Thoracic aorta (tissue), 2 donors: Measurements from ENCODE around the gene LDLRAP1. TPM values are rescaled to one million over a fixed set of nuclear protein-coding genes. Genes with fewer than 3 reads are reported as not detected.
"Not testable (repeated sequence)": the region's sequence is repeated elsewhere in the genome, so short reads cannot be mapped to it uniquely, and the experiment has no call there.

Experiments
- ATAC-seq: fragments of 150-250 bp; one replicate; pipeline ENCODE4 v1.8.0; 2017; ENCODE audit warnings: low read depth; ENCODE audit not compliant: insufficient number of reproducible peaks, low FRiP score
- DNase-seq: peaks from one replicate; pipeline ENCODE4 v3.0.0-alpha.2; 2020; ENCODE audit warnings: low spot score
- H3K27ac ChIP-seq, 2 donors: fragments of 200-600 bp; sonication (generic); 1 replicate in 1 of 2; 2 replicates in 1 of 2; pipeline ENCODE4 v1.5.1; 2016; ENCODE audit warnings: mild to moderate bottlenecking in 2 of 2, moderate library complexity in 2 of 2
- H3K27me3 ChIP-seq: fragments of 200-600 bp; sonication (generic); replicated peaks from 2 replicates; pipeline ENCODE4 v1.6.0; 2016; ENCODE audit warnings: mild to moderate bottlenecking; ENCODE audit not compliant: insufficient read depth
- H3K36me3 ChIP-seq: fragments of 200-600 bp; sonication (generic); one replicate; pipeline ENCODE4 v1.5.1; 2016
- H3K4me1 ChIP-seq, 2 donors: fragments of 200-600 bp; sonication (generic); 1 replicate in 1 of 2; 2 replicates in 1 of 2; pipeline versions ENCODE4 v1.5.1 to v1.6.0; 2016; ENCODE audit warnings: low read depth in 2 of 2, mild to moderate bottlenecking in 1 of 2; ENCODE audit not compliant: control insufficient read depth in 1 of 2
- H3K4me3 ChIP-seq: fragments of 200-600 bp; sonication (generic); 2 replicates; pipeline ENCODE4 v1.5.1; 2016; ENCODE audit warnings: mild to moderate bottlenecking
- H3K9me3 ChIP-seq: fragments of 200-600 bp; sonication (generic); 2 replicates; pipeline ENCODE4 v1.5.1; 2016
- total RNA-seq, 2 donors: library from RNA; depleted of rRNA; stranded (reverse); fragments of >200 nt; gene quantifications; one replicate each; pipeline versions ENCODE4 v1.1.0 to v1.2.3, GENCODE V29; 2016
- TF ChIP-seq, protein P1 (sequence below): fragments of 200-600 bp; sonication (generic); IDR thresholded peaks from one replicate; pipeline ENCODE4 v1.5.1; 2019; ENCODE audit warnings: antibody characterized with exemption

LDLRAP1 gene
- total RNA-seq, 2 donors from 2014 or later, result 35.2 to 55.2 TPM

DNA sequence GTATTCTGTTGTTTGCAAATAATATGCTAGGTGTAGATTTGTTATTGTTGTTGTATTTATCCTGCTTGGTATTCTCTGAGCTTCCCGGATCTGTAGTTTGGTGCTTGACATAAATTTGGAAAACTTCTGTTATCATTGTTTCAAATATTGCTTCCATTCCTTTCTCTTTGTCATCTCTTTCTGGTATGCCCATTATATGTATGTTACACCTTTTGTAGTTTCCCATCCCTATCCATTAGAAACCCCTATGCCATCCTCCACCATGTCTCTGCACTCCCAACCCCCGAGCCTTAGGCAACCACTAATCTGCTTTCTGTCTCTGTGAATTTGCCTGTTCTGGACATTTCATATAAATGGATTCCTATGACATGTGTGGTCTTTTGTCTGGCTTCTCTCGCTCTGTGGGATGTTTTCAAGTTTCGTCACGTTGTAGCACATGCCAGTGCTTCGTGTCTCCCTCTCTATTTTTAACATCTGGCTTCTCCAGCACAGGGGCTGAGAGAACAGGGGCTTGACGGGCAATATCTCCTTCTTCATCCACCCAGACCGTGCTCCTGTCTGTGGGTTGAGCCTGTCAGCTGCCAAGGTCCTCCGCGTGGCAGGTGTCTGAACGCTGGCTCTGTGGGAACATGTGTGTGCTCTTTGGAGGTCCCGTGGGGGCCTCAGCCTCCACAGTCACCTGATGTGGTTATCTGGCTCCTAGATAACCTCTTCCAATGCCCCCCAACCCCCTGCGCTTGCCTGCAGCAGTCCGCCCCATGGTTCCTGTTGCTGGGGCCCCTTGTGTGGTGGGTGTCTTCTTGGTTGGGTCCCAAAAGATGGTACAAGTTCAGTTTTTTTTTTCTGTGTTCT, 40.3 kb downstream of the LDLRAP1 start:
- TF ChIP-seq, protein P1, sequence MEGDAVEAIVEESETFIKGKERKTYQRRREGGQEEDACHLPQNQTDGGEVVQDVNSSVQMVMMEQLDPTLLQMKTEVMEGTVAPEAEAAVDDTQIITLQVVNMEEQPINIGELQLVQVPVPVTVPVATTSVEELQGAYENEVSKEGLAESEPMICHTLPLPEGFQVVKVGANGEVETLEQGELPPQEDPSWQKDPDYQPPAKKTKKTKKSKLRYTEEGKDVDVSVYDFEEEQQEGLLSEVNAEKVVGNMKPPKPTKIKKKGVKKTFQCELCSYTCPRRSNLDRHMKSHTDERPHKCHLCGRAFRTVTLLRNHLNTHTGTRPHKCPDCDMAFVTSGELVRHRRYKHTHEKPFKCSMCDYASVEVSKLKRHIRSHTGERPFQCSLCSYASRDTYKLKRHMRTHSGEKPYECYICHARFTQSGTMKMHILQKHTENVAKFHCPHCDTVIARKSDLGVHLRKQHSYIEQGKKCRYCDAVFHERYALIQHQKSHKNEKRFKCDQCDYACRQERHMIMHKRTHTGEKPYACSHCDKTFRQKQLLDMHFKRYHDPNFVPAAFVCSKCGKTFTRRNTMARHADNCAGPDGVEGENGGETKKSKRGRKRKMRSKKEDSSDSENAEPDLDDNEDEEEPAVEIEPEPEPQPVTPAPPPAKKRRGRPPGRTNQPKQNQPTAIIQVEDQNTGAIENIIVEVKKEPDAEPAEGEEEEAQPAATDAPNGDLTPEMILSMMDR, result no peak
- Histone ChIP-seq H3K27me3 (no peaks in the 10 kb centered on the region), H3K9me3 (no peaks in the 10 kb centered on the region), H3K4me3 (no peak overlapping the region), H3K36me3 (no peaks in the 10 kb centered on the region), H3K27ac (no peak overlapping the region), H3K4me1 (peaks cover 11 to 70% of the 10 kb centered on the region in 2 donors)
- no peak for DNase-seq
- no peak for ATAC-seq

DNA sequence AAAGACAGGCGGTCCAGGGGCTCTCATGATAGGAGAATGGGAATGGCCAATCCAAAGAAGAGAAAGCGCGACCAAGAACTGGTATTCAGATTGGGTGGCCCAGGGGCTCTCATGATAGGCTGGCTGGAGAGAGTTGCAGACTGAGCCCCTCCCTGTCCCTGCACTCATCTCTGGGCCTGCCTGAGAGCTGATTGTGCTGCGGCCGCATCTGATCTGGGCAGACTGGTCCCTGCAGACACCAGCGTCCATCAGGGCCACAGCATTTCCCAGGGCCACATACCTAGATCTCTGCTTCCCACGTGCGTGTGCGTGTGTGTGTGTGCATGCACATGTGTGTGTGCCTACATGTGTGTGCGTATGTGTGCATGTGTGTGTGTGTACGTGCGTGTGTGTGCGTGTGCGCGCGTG, 42.8 kb downstream of the LDLRAP1 start:
- no peak for DNase-seq
- TF ChIP-seq, protein P1, result no peak
- Histone ChIP-seq H3K4me3 (no peak overlapping the region), H3K27ac (no peak overlapping the region), H3K36me3 (no peaks in the 10 kb centered on the region), H3K4me1 (peaks cover 19 to 68% of the 10 kb centered on the region in 2 donors), H3K27me3 (no peaks in the 10 kb centered on the region), H3K9me3 (no peaks in the 10 kb centered on the region)
- no peak for ATAC-seq

DNA sequence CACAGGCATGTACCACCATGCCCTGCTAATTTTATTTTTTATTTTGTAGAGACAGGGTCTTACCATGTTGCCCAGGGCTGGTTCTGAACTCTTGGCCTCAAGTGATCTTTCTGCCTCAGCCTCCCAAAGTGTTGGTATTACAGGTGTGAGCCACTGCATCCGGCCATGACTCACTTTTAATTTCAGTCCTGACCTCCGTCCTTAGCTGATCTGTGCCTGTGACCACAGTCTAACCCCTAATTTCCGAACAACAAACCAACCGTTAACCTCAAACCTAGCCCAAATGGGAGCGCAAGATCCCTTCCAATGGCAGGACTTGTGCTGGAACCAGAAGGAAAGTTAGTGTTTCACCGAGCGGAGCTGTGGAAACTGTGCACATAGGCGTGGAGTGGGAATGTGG, 43.9 kb downstream of the LDLRAP1 start:
- Histone ChIP-seq H3K27me3 (no peaks in the 10 kb centered on the region), H3K4me3 (no peak overlapping the region), H3K9me3 (no peaks in the 10 kb centered on the region), H3K27ac (peak overlapping the region in 1 of 2 donors; percentile 17), H3K36me3 (no peaks in the 10 kb centered on the region), H3K4me1 (peaks cover 15 to 62% of the 10 kb centered on the region in 2 donors)
- TF ChIP-seq, protein P1, result no peak
- DNase-seq, result no peak
- no peak for ATAC-seq

DNA sequence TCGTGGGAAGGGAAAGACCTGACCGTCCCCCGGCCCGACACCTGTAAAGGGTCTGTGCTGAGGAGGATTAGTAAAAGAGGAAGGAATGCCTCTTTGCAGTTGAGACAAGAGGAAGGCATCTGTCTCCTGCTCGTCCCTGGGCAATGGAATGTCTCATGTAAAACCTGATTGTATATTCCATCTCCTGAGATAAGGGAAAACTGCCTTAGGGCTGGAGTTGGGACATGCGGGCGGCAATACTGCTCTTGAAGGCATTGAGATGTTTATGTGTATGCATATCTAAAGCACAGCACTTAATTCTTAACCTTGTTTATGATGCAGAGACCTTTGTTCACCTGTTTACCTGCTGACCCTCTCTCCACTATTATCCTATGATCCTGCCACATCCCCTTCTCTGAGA, 44.8 kb downstream of the LDLRAP1 start:
- H3K9me3 ChIP-seq, H3K27me3 ChIP-seq, H3K4me3 ChIP-seq, DNase-seq, H3K36me3 ChIP-seq, ATAC-seq: not testable (repeated sequence)
- Histone ChIP-seq H3K4me1 (peaks cover 15 to 62% of the 10 kb centered on the region in 2 donors), H3K27ac (peak overlapping the region; percentile 75 to 76)

DNA sequence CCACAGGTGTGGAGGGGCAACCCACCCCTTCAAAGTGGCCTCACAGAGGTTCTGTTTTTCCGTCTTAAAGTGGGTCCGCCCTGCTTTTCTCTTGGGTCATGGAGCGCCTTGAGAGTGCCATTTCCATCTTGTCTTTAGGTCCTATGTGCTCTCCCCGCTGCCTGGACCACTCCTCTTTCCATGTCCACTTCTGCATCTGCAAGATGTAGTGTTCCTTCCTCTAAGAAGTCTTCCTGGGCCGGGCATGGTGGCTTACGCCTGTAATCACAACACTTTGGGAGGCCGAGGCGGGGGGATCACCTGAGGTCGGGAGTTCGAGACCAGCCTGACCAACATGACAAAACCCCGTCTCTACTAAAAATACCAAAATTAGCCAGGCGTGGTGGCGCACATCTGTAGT, 45.4 kb downstream of the LDLRAP1 start:
- H3K27me3 ChIP-seq, ATAC-seq, DNase-seq, H3K9me3 ChIP-seq, H3K4me3 ChIP-seq, H3K36me3 ChIP-seq: not testable (repeated sequence)
- peak overlapping the region; percentile 75 to 76 for H3K27ac ChIP-seq
- peaks cover 15 to 60% of the 10 kb centered on the region in 2 donors for H3K4me1 ChIP-seq

DNA sequence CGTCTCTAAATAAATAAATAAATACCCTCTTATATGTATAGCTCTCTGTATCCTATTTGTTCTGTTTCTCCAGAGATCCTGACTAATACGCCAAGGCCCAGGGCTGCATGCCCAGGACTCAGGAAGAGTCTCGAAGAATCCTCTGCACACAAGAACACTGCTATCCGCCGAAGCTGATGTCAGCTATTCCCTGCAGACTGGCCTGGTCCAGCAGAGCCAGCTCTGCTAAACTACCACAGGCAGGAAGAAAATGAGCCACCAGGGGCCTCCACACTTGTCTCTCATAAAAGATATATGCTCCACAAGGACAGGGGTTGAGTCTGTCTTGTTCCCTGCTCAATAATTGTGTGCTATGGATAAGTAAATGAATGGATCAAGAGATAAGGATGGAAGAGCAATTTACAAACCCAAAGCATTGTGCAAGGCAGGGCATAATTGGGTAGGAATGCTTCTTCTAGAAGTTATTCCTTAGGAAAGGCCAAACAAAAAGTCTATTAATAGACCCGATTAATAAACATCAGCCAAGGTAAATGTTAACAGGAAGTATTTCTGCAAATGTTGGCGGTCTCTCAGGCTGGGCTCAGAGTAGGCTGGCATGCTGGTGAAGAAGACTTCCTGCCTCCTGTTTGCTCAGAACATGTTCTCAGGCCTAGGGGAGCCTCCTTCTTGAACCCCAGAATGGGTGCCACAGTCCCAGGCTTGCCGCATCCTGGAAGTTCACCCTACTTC, 46.9 kb downstream of the LDLRAP1 start:
- DNase-seq (peak; percentile 34), ATAC-seq (peak; percentile 78)
- H3K4me1 ChIP-seq, result peaks cover 15 to 49% of the 10 kb centered on the region in 2 donors
- H3K9me3 ChIP-seq, result no peaks in the 10 kb centered on the region
- no peaks in the 10 kb centered on the region for H3K36me3 ChIP-seq
- H3K4me3 ChIP-seq, result peak overlapping the region; percentile 12
- peak overlapping the region; percentile 75 to 76 for H3K27ac ChIP-seq
- H3K27me3 ChIP-seq, result no peaks in the 10 kb centered on the region
- TF ChIP-seq, protein P1, result no peak
